ENCODE results near the gene NUP210.

- no peak for TF ChIP-seq CTCF (CRISPR knock-in tag; IDR thresholded peaks at IDR 0.05)
- TF ChIP-seq FIP1L1 (IDR thresholded peaks at IDR 0.05; ENCODE audit: borderline replicate concordance, insufficient read depth, low read depth, low read length): no peak
- TF ChIP-seq, protein P1, sequence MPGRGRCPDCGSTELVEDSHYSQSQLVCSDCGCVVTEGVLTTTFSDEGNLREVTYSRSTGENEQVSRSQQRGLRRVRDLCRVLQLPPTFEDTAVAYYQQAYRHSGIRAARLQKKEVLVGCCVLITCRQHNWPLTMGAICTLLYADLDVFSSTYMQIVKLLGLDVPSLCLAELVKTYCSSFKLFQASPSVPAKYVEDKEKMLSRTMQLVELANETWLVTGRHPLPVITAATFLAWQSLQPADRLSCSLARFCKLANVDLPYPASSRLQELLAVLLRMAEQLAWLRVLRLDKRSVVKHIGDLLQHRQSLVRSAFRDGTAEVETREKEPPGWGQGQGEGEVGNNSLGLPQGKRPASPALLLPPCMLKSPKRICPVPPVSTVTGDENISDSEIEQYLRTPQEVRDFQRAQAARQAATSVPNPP (CRISPR knock-in tag; IDR thresholded peaks at IDR 0.05): no peak
Observed at GRCh38 chr3:13338996-13339395, 81.1 kb downstream of the NUP210 start.

Measured in HepG2 (cell line).